ENCODE data around the gene MLLT6.
A peak's percentile ranks its signal among the peaks of the same experiment; 100 is the strongest.

The MLLT6 gene

DNA sequence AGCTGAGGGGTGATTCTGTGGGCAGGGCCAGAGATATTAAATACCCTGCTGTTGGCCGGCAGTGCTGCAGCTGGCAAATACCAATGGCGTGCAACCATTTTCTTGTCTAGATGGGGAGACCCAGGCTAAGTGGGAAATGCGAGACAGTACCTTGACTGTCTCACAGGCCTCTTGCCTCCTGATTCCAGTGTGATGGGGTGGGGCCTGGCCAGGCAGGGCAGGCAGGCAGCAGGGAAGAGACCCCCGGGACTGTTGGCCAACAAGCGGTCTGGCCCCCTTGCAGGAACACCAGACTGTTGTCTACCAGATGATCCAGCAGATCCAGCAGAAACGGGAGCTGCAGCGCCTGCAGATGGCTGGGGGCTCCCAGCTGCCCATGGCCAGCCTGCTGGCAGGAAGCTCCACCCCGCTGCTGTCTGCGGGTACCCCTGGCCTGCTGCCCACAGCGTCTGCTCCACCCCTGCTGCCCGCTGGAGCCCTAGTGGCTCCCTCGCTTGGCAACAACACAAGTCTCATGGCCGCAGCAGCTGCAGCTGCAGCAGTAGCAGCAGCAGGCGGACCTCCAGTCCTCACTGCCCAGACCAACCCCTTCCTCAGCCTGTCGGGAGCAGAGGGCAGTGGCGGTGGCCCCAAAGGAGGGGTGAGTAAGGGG lies 19.4 kb downstream of the MLLT6 start:
- TF ChIP-seq POLR2AphosphoS5 (IDR thresholded peaks at IDR 0.05; ENCODE audit: low read depth, low read length) (no peak), TAF1 (IDR thresholded peaks at IDR 0.05; ENCODE audit: borderline replicate concordance, insufficient read depth, low read length) (no peak), FOXP2 (optimal IDR thresholded peaks at IDR 0.05; ENCODE audit: borderline replicate concordance, extremely low read depth, extremely low read length, insufficient read depth) (no peak), SIN3A (IDR thresholded peaks at IDR 0.05; ENCODE audit: borderline replicate concordance, insufficient read depth, low read length) (no peak)
- TF ChIP-seq, protein P1, sequence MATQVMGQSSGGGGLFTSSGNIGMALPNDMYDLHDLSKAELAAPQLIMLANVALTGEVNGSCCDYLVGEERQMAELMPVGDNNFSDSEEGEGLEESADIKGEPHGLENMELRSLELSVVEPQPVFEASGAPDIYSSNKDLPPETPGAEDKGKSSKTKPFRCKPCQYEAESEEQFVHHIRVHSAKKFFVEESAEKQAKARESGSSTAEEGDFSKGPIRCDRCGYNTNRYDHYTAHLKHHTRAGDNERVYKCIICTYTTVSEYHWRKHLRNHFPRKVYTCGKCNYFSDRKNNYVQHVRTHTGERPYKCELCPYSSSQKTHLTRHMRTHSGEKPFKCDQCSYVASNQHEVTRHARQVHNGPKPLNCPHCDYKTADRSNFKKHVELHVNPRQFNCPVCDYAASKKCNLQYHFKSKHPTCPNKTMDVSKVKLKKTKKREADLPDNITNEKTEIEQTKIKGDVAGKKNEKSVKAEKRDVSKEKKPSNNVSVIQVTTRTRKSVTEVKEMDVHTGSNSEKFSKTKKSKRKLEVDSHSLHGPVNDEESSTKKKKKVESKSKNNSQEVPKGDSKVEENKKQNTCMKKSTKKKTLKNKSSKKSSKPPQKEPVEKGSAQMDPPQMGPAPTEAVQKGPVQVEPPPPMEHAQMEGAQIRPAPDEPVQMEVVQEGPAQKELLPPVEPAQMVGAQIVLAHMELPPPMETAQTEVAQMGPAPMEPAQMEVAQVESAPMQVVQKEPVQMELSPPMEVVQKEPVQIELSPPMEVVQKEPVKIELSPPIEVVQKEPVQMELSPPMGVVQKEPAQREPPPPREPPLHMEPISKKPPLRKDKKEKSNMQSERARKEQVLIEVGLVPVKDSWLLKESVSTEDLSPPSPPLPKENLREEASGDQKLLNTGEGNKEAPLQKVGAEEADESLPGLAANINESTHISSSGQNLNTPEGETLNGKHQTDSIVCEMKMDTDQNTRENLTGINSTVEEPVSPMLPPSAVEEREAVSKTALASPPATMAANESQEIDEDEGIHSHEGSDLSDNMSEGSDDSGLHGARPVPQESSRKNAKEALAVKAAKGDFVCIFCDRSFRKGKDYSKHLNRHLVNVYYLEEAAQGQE (IDR thresholded peaks at IDR 0.05; ENCODE audit: insufficient read depth in 1 of 2, low read depth in 2 of 2, low read length in 2 of 2), result no peak

DNA sequence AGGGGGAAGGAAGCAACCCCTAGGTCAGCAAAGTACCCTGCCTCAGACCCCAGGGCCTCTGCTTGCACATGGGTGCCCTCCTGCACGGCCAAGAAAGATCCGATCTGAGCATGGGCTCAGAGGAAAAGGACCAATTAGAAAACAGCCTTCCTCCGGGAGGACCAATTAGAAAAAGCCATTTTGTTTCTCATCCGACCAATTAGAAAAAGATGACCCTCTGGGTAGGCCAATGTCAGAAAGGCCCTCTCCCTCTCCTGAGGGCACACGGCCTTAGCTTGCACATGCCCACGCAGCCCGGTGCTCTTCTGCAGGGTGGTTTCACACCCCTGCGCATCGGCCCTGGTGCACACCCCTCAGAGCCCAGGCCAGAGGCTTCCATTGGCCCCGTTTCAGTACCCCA lies 20.0 kb downstream of the MLLT6 start:
- TF ChIP-seq POLR2AphosphoS5 (IDR thresholded peaks at IDR 0.05; ENCODE audit: low read depth, low read length) (no peak), FOXP2 (optimal IDR thresholded peaks at IDR 0.05; ENCODE audit: borderline replicate concordance, extremely low read depth, extremely low read length, insufficient read depth) (no peak), SIN3A (IDR thresholded peaks at IDR 0.05; ENCODE audit: borderline replicate concordance, insufficient read depth, low read length) (no peak), TAF1 (IDR thresholded peaks at IDR 0.05; ENCODE audit: borderline replicate concordance, insufficient read depth, low read length) (no peak)
- TF ChIP-seq, protein P1 (IDR thresholded peaks at IDR 0.05; ENCODE audit: insufficient read depth in 1 of 2, low read depth in 2 of 2, low read length in 2 of 2), result no peak

DNA sequence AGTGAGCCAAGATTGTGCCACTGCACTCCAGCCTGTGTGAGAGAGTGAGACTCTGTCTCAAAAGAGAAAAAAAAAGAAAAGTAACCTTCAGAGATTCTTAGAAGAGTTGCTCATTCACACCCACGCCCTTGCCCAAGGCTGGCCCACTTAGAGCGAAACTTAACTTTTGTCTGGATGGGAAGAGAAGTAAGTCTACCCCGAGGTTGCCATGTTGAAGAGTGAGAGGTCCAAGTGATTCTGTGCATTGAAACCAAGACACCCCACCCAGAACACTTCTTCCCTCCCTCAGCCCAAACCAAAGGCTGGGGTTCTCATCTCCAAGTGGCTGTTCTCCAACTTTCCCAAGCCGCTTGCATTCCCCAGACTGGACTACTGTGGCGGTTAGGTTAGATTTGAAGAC lies 22.7 kb downstream of the MLLT6 start:
- no peak for TF ChIP-seq TAF1 (IDR thresholded peaks at IDR 0.05; ENCODE audit: borderline replicate concordance, insufficient read depth, low read length)
- no peak; the same call in 1 of the 2 replicates for TF ChIP-seq POLR2AphosphoS5 (IDR thresholded peaks at IDR 0.05; ENCODE audit: low read depth, low read length)

GRCh38 chr17:38728290-38728831 lies 23.3 kb downstream of the MLLT6 start:
- TF ChIP-seq SIN3A (IDR thresholded peaks at IDR 0.05; ENCODE audit: borderline replicate concordance, insufficient read depth, low read length) (no peak), FOXP2 (optimal IDR thresholded peaks at IDR 0.05; ENCODE audit: borderline replicate concordance, extremely low read depth, extremely low read length, insufficient read depth) (no peak), POLR2AphosphoS5 (IDR thresholded peaks at IDR 0.05; ENCODE audit: low read depth, low read length) (no peak), TAF1 (IDR thresholded peaks at IDR 0.05; ENCODE audit: borderline replicate concordance, insufficient read depth, low read length) (no peak)
- TF ChIP-seq, protein P1 (IDR thresholded peaks at IDR 0.05; ENCODE audit: insufficient read depth in 1 of 2, low read depth in 2 of 2, low read length in 2 of 2), result no peak

- no peak for TF ChIP-seq SIN3A (IDR thresholded peaks at IDR 0.05; ENCODE audit: borderline replicate concordance, insufficient read depth, low read length)
Observed at GRCh38 chr17:38729368-38729885, 24.4 kb downstream of the MLLT6 start.

DNA sequence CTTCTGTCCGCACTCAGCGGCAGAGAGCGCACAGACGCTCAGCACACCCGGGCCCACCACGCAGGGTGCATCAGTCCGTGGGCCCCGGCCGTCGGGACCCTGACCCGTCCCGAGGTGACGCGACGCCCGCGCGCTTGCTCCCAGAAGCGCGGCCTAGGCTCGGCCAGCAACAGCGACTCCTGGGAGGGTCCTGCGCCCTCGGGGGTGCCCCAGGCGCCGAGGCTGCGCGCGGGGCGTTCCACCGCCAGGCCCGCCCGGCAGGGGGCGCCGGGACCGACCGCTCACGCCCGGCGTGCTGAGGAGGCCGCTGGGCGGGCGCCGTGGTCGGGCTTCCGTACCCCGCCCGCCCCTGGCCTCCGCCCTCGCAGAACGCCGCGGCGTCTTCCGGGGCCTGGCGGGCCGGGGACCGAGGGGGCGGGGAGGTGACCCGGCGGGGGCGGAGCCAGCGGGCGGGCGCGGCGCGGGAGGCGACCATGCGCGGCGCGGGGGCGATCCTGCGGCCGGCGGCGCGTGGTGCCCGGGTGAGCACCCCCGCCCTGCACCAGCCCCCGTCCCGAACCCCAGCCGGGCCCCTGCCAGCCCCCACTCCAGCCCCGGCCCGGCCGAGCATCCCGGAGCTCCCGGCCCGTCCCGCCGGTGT lies 24.9 kb downstream of the MLLT6 start, which contains the start of gene CISD3:
Gene CISD3, plus strand, starts transcription at position 456 of the 640 bp plus-strand sequence. Its CDS starts 18 bp downstream, at position 474.
- TF ChIP-seq SIN3A (IDR thresholded peaks at IDR 0.05; ENCODE audit: borderline replicate concordance, insufficient read depth, low read length) (no peak), FOXP2 (optimal IDR thresholded peaks at IDR 0.05; ENCODE audit: borderline replicate concordance, extremely low read depth, extremely low read length, insufficient read depth) (peak; percentile 51), POLR2AphosphoS5 (IDR thresholded peaks at IDR 0.05; ENCODE audit: low read depth, low read length) (peak; percentile 41; the same call in 1 of the 2 replicates), TAF1 (IDR thresholded peaks at IDR 0.05; ENCODE audit: borderline replicate concordance, insufficient read depth, low read length) (no peak)
- TF ChIP-seq, protein P1 (IDR thresholded peaks at IDR 0.05; ENCODE audit: insufficient read depth in 1 of 2, low read depth in 2 of 2, low read length in 2 of 2), result no peak
